GM21723 (cell line): ENCODE results near the gene ACAP1.
"Not testable (repeated sequence)": the region's sequence is repeated elsewhere in the genome, so short reads cannot be mapped to it uniquely, and the experiment has no call there.

Experiments used
- ATAC-seq: cut with Tn5 transposase; IDR thresholded peaks from one replicate; pipeline ENCODE4 v1.9.1; 2021; ENCODE audit warnings: mild to moderate bottlenecking, moderate library complexity; ENCODE audit not compliant: unreplicated experiment

The ACAP1 gene

GRCh38 chr17:7354262-7354843, 18.0 kb downstream of the ACAP1 start:
- ATAC-seq, result no peak

- no peak for ATAC-seq
Measured at GRCh38 chr17:7355053-7355452, 18.7 kb downstream of the ACAP1 start, which contains the start of gene TMEM95. Gene TMEM95 (plus strand): TSS chr17:7355156. CDS start chr17:7355205, 49 bp downstream.

DNA sequence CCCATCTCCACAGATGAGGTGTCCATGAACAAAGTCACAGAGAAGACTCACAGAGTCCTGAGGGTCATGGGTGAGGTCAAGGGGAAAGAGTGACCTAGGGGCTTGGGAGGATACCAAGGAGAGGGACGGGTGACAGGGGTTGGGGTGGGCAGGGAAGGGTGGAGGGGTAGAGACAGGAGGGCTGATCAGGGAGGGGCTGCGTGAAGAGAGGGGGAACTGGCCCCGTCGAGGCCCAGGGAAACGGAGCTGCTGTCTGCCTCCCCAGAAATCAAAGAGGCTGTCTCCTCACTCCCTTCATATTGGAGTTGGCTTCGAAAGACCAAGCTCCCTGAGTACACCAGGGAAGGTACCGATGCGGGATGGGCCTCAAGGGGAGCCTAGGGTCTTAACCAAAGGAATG, 19.2 kb downstream of the ACAP1 start:
- ATAC-seq, result no peak

DNA sequence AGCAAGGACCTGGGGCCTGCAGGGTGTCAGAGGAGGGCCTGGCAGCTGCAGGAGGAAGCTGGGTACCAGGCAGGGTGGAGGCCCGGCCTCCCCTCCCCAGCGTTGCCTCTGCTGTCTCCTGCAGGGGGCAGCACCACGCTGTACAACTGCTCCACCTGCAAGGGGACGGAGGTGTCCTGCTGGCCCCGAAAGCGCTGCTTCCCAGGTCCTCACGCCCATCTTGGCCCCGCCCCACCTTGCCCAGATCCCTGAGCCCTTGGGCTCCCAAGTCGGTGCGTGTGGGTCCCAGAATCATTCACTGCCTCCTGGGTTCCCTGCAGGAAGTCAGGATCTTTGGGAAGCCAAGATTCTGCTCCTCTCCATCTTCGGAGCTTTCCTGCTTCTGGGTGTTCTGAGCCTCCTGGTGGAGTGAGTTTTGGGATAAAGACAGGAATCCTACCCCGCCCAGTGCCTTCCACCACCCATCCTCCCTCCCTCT, 19.8 kb downstream of the ACAP1 start:
- ATAC-seq, result no peak

DNA sequence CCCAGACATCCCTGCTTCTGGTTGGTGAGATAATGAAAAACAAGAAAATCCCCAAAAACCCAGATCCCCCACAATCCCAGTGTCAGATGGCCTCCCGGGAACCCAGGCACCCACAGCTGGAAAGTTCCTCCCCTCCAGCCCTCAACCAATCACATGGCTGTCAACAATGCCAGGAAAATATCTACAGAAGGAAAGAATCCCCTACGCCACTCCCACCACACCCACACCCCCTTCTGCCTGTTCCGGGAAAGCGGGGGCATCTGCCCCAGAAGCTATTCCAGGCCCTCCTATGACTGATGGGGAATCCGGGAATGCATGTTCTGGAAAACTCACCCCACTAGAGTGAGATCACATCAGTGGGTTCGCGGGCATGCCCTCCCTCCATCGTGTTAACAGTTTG, 20.4 kb downstream of the ACAP1 start:
- ATAC-seq, result no peak

GRCh38 chr17:7357381-7357780, 21.1 kb downstream of the ACAP1 start:
- ATAC-seq, result no peak

- no peak for ATAC-seq
Measured at GRCh38 chr17:7361906-7362305, 25.6 kb downstream of the ACAP1 start.

GRCh38 chr17:7363311-7363710, 27.0 kb downstream of the ACAP1 start:
- no peak for ATAC-seq

- ATAC-seq, result not testable (repeated sequence)
Measured at GRCh38 chr17:7365963-7366362, 29.6 kb downstream of the ACAP1 start.

DNA sequence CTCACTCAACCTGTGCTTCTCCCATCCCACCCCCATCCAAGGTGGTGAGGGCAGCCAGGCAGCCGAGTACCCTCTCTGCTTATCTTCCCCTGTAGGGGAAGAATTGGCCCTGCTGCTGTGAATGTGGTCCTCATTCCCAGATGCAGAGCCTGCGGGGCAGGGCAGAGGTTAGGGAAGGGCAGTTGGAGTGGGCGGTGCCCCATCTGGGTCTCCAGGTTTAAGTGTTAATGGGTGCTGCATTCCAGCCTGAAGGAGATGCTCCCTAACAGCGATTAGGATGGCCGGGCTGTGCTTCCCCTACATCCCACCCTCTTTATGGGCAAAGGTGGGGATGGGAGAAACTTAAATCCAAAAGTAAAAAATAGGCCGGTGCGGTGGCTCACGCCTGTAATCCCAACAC, 30.8 kb downstream of the ACAP1 start:
- ATAC-seq, result no peak

- ATAC-seq, result no peak
Measured at GRCh38 chr17:7367918-7368598, 31.7 kb downstream of the ACAP1 start.

GRCh38 chr17:7368599-7368994, 32.3 kb downstream of the ACAP1 start:
- ATAC-seq, result not testable (repeated sequence)

- no peak for ATAC-seq
Measured at GRCh38 chr17:7369825-7370224, 33.5 kb downstream of the ACAP1 start.

DNA sequence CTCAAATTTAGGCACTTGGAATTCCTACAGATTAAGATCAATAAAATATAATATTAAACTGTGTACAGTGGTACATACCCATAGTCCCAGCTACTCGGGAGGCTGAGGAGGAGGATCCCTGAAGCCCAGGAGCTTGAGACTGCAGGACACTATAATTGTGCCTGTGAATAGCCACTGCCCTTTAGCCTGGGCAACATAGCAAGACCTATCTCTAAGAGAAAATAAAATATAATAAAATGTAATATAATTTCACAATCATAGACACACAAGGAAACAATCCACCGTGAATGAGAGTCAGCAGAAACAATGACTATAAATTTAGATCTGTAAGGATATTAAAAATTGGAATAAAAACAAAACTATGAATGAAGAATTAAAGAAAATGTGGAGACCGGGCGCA, 34.5 kb downstream of the ACAP1 start:
- ATAC-seq, result no peak

DNA sequence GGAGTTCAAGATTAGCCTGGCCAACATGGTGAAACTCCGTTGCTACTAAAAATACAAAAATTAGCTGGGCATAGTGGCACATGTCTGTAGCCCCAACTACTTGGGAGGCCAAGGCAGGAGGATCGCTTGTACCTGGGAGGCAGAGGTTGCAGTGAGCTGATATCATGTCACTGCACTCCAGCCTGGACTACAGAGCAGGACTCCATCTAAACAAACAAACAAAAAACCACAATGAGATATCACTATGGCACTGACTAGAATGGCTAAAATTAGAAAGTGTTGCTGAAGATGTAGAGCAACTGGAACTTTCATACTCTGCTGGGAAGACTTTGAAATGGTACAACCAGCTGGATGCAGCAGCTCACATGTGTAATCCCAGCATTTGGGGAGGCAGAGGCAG, 38.0 kb downstream of the ACAP1 start:
- ATAC-seq, result no peak

GRCh38 chr17:7379134-7379533, 42.8 kb downstream of the ACAP1 start:
- ATAC-seq, result no peak

DNA sequence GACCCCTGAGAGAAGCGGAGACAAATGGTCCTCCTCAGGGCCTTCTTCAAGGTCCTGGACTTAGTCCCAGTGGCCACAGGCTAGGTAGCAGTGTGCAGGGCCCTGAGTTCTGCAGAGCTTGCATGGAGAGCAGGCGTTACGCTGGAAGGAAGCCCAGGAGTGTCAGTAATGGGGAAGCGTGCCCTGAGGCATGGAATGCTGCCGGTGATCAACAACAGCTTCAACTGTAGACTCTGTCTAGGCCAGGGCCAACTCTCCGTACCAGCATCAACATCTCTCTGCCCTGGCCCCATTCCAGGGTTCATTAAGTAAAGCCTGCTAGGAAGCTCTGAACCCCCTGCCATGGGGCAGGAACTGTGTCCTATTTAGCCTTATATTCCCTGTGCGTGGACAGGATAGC, 44.0 kb downstream of the ACAP1 start:
- no peak for ATAC-seq

DNA sequence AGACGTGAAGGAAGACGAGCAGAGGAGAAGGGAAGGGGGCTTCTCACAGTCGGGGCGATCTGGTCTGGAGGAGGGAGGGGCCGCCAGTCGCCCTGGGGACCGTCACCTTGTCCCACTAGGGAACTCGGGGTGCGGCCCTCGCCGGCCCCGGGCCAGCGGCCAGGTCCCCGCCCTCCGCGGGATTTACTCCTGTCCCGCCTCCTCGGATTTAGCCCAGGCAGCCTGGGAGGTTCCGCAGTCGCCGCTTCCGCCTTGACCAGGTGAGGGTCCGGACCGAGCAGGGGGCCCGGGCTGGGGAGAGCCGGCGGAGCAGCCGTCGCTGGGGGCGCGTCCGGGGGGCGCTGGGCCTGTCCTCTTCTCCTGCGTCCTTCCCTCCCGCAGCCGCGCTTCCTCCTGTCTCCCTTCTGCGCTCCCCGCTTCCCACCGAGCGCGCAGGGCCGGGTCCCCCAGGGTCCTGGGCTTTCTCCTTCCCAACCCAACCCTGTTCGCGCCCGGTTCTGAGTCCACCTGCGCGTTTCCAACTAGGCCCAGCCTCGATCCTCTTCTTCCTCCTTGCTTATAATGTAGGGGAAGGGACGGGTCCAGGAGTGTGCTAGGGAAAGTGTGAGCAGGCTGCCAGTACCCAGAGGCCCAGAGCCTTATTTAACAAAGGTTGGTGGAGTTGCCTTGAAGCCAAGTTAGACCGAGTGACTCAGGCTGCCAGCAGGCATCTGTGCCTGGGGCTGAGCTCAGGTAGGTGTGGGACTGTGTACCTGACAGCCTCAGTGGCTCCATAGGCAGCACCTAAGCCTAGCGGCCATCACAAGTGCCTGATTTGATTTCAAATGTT, 44.7 kb downstream of the ACAP1 start, which contains the start of gene TNK1:
TSS of gene TNK1 (plus strand) at position 235 of the 829 bp plus-strand sequence. CDS start 1,838 bp downstream, outside the sequence.
- no peak for ATAC-seq

GRCh38 chr17:7382901-7383300, 46.6 kb downstream of the ACAP1 start:
- no peak for ATAC-seq

- ATAC-seq, result no peak
Measured at GRCh38 chr17:7383371-7383741, 47.0 kb downstream of the ACAP1 start.

- peak; percentile 63 for ATAC-seq
Measured at GRCh38 chr17:7383742-7384488, 47.6 kb downstream of the ACAP1 start.
